Fibroblast of pulmonary artery (primary cell): ENCODE results near the gene TCTA.
"Not testable (repeated sequence)": the region's sequence is repeated elsewhere in the genome, so short reads cannot be mapped to it uniquely, and the experiment has no call there.

Source experiments
- DNase-seq: peaks from one replicate; pipeline ENCODE4 v3.0.0-alpha.2; 2010; ENCODE audit warnings: low read depth
- H3K4me3 ChIP-seq: replicated peaks from 2 replicates; pipeline ENCODE4 v1.5.1; 2011; ENCODE audit warnings: low read depth, mild to moderate bottlenecking, control low read depth, low read length, moderate library complexity
- CTCF ChIP-seq: IDR thresholded peaks from 2 replicates; pipeline ENCODE4 v1.5.1; 2011; ENCODE audit warnings: mild to moderate bottlenecking, control low read depth, low read length, inconsistent platforms; ENCODE audit errors: missing control alignments

TCTA gene

GRCh38 chr3:49383387-49383786 lies 28.8 kb upstream of the TCTA start:
- no peak overlapping the region for H3K4me3 ChIP-seq
- DNase-seq = no peak
- TF ChIP-seq CTCF = no peak

GRCh38 chr3:49385617-49386016 lies 26.6 kb upstream of the TCTA start:
- no peak for DNase-seq
- no peak overlapping the region for H3K4me3 ChIP-seq
- TF ChIP-seq CTCF = no peak

- H3K4me3 ChIP-seq = no peak overlapping the region
- DNase-seq = no peak
- TF ChIP-seq CTCF = no peak
Measured at GRCh38 chr3:49386056-49386756, 26.0 kb upstream of the TCTA start.

- no peak overlapping the region for H3K4me3 ChIP-seq
- no peak for TF ChIP-seq CTCF
- no peak for DNase-seq
Measured at GRCh38 chr3:49387721-49388120, 24.5 kb upstream of the TCTA start.

GRCh38 chr3:49388289-49388820 lies 23.9 kb upstream of the TCTA start:
- TF ChIP-seq CTCF = no peak
- no peak for DNase-seq
- no peak overlapping the region for H3K4me3 ChIP-seq

GRCh38 chr3:49389297-49389696 lies 22.9 kb upstream of the TCTA start:
- DNase-seq = no peak
- no peak for TF ChIP-seq CTCF
- H3K4me3 ChIP-seq = no peak overlapping the region

- not testable (repeated sequence) for H3K4me3 ChIP-seq, DNase-seq
Measured at GRCh38 chr3:49391310-49391709, 20.9 kb upstream of the TCTA start.
